ENCODE results near the gene DAB1.

The DAB1 gene

DNA sequence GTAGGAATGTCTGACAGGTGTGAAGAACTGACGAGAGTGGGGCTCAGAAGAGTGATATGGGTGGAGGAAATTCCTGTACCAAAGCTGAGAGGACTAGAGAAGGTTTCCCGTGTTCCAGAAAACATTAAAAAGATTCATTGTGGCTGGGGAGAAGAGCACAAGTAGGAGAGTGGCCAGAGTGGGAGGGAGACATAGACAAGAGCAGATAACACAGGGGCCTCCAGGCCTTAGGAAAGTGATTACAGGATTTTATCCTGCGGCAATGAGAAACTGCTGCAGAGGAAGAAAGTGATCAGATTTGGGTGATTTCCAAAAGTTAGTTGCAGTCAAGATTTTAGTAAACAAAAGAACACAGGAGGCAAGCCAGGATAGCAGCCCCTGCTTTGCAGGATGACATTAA lies 465.9 kb downstream of the DAB1 start:
- no peak for TF ChIP-seq CTCF (IDR thresholded peaks at IDR 0.05; ENCODE audit: low read depth, low read length)

DNA sequence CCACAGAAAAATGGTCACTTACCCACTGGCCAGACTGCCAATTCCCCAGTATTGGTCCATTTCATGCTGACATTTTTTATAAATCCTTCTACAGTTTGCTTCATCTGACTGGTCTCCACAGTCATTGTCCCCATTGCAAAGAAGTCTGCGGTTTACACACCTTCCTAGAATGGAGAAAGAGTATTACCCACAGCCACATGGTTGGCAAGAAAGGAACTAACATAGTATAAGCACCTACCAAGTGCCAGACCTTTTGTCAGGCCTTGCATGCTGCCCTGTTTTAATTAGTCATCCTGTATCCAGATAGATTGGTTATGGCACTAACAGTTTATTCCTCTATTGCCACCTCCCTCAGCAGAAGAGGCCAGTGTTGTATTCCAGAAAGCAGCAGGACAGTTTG lies 469.2 kb downstream of the DAB1 start:
- DNase-seq (ENCODE audit: low read depth in 2 of 2) = no peak
- no peak for TF ChIP-seq CTCF (IDR thresholded peaks at IDR 0.05; ENCODE audit: low read depth, low read length)
- H3K4me3 ChIP-seq (replicated peaks in 1 of 2; ENCODE audit: low read depth in 2 of 2, low read length in 2 of 2) = no peak overlapping the region

More for the DNA sequence above, 465.9 kb downstream of the DAB1 start:
- no peak overlapping the region for H3K4me3 ChIP-seq (replicated peaks in 1 of 2; ENCODE audit: low read depth in 2 of 2, low read length in 2 of 2)
- no peak for DNase-seq (ENCODE audit: low read depth in 2 of 2)

- no peak overlapping the region for H3K4me3 ChIP-seq (replicated peaks in 1 of 2; ENCODE audit: low read depth in 2 of 2, low read length in 2 of 2)
- no peak for DNase-seq (ENCODE audit: low read depth in 2 of 2)
- TF ChIP-seq CTCF (IDR thresholded peaks at IDR 0.05; ENCODE audit: low read depth, low read length) = no peak
These were observed 470.5 kb downstream of the DAB1 start for GRCh38 chr1:56953386-56953785.

- H3K4me3 ChIP-seq (replicated peaks in 1 of 2; ENCODE audit: low read depth in 2 of 2, low read length in 2 of 2) = no peak overlapping the region
- no peak for DNase-seq (ENCODE audit: low read depth in 2 of 2)
- no peak for TF ChIP-seq CTCF (IDR thresholded peaks at IDR 0.05; ENCODE audit: low read depth, low read length)
These were observed 471.4 kb downstream of the DAB1 start for GRCh38 chr1:56952501-56952900.

DNA sequence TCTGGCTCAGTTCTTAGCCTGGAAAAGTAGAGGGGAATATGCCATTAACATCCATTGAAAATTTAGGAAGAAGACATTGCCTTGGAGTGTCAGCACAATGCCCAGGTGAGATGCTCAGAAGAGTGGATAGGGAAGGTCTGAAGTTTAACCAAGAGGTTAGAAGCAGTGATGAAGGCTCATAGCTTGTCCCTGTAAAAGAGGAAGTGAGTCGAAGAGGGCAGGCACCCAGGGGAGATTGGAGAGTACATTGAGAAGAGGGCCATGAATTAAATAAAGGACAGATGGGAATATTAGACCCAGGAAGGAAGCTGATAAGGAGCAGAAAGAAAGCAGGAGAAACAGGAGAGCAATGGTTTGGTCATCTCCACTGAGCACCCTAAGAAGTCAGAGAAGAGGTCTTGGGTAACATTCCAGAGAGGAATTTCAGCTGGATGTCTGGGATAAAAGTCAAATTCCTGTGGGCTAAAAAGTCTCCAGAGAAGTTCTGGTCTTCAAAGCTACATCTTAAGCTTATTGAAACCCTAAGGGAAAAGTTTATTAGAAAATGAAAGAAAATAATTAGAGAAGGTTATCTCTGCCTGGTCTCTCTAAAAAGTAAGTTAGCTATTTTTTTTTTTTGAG lies 475.3 kb downstream of the DAB1 start:
- peak in 1 of 2 donors; percentile 38 for DNase-seq (ENCODE audit: low read depth in 2 of 2)
- H3K4me3 ChIP-seq (replicated peaks in 1 of 2; ENCODE audit: low read depth in 2 of 2, low read length in 2 of 2) = no peak overlapping the region
- TF ChIP-seq CTCF (IDR thresholded peaks at IDR 0.05; ENCODE audit: low read depth, low read length) = no peak

Measured in cardiac fibroblast (primary cell).